OCI-LY7 (cell line): ENCODE results near the gene PPP2R3B.

Experiments
- EZH2phosphoT487 ChIP-seq: fragments of 200-600 bp; sonication (generic); IDR thresholded peaks from 2 replicates; pipeline ENCODE4 v1.6.1; 2018; ENCODE audit warnings: low read depth, borderline replicate concordance, mild to moderate bottlenecking, mixed run types, antibody characterized with exemption, low read length, moderate library complexity, mixed read lengths
- TF ChIP-seq, protein P1 (sequence below): fragments of 200-600 bp; sonication (generic); conservative IDR thresholded peaks from 2 replicates; pipeline ENCODE4 v1.5.1; 2014; ENCODE audit warnings: mild to moderate bottlenecking, antibody characterized with exemption, low read length, moderate library complexity, mixed read lengths

DNA sequence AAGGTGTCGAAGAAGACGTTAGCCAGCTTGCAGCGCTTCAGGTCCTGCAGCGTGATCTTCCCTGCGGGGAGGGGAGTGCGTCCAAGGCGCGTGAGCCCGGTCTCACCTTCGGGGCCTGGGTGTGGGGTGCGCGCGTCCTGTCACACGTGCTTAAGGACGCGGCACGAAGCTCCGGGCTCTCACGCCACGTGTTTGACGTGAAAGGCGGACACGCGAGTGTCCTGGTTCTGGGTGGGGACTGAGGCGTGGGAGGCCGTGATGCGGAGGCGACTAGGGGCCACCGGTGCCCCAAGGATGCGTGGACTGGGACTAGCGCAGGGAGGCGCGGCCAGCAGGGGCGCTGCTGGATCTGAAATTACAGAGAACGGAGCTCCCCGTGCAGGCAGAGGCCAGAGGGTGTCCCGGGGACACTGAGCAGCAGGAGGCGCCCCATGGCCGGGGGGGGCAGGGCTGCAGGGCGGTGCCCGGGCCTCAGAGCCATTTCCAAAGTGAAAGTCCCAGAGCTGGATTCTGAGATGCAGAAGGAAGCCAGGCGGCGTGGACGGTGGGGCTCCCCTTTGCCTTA lies 47.8 kb downstream of the PPP2R3B start:
- TF ChIP-seq, protein P1, sequence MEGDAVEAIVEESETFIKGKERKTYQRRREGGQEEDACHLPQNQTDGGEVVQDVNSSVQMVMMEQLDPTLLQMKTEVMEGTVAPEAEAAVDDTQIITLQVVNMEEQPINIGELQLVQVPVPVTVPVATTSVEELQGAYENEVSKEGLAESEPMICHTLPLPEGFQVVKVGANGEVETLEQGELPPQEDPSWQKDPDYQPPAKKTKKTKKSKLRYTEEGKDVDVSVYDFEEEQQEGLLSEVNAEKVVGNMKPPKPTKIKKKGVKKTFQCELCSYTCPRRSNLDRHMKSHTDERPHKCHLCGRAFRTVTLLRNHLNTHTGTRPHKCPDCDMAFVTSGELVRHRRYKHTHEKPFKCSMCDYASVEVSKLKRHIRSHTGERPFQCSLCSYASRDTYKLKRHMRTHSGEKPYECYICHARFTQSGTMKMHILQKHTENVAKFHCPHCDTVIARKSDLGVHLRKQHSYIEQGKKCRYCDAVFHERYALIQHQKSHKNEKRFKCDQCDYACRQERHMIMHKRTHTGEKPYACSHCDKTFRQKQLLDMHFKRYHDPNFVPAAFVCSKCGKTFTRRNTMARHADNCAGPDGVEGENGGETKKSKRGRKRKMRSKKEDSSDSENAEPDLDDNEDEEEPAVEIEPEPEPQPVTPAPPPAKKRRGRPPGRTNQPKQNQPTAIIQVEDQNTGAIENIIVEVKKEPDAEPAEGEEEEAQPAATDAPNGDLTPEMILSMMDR = 0 out of 2 replicates have a peak, but pooled peaks have one; percentile 21
- TF ChIP-seq EZH2phosphoT487 = no peak
